NCI-H226 (cell line): ENCODE results near the gene SIN3B.

Experiments used
- DNase-seq: peaks from one replicate; pipeline ENCODE4 v3.0.0-alpha.2; 2015

SIN3B gene

DNA sequence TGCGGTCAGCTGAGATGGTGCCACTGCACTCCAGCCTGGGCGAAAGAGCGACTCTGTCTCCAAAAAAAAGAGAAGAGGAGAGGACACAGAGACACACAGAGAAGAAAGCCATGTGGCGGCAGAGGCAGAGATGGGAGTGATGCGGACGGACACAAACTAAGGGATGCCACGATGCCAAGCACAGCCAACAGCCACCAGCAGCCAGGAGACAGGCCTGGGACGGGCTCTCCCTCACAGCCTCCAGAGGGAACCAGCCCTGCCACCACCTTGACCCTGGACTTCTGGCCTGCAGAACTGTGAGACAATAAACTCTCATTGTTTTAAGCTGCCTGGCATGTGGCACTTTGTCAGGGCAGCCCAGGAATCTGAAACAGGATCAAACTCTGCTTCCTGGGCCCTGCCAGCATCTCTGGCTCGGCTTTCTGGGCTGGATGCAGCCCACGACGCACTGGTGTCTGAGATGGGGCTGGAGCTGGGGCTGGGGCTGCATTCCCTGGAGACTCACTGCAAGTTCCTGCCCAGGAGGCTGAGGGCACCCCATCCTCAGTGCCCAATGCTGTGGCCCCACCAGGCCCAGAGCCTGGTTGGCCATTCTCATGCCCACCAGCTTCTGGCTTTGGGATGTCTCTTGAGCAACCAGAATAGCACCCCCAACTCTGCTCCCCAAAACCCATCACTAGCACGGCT, 62.6 kb downstream of the SIN3B start:
- no peak for DNase-seq

DNA sequence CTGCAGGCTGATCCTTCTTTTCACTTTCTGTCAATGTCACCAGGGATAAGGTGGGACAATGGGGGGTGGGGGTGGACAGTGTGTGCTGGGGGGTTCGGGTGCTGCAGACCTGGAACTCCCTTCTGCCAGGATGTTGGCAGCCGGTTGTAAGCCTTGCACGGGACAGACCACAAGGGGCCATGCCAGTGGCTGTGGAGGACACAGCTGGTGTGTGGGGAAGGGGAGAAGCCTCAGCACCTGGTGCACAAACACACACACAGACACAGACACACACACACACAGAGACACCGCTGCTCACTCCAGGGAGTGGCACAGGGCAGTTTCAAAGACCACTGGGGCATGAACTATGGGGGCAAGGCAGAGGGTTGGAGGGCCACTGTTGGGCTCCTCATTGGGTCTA, 63.2 kb downstream of the SIN3B start:
- no peak for DNase-seq

DNA sequence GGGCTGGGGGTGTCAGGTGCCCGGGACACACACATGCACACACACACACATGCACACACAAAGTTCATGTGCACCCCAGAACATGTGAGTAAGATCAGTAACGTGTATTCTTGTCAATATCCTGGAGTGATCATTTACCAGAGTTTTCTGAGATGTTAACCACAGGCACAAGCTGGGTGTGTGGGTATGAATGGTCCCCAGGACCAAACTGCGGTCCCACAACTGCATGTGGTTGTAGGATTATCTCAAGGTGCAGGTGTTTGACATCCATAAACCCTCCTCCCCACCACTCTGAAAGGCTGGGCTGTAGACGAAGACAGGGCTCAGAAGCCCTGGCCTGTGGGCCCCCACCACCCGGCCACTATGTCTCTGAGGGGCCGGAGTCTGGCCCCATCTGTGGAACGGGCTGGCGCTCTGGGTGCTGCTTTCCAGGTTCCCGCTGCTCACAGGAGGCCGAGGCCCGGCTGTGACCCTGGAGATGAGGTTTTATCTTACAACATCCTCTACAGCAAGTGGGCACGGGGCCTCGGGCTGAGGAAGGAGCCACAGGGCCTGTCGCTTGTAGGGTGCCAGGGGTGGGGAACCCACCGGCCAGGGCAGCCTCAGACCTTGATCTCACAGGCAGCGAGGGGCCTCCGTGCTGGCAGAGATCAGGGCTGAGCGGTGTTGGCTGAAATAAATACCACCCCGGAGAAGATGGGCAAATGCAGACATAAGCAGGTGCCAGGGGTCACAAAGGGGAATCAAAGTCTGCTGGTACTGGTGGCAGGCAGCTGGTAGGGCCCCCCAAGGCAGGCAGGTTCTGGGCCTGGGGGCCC, 63.9 kb downstream of the SIN3B start:
- no peak for DNase-seq

DNA sequence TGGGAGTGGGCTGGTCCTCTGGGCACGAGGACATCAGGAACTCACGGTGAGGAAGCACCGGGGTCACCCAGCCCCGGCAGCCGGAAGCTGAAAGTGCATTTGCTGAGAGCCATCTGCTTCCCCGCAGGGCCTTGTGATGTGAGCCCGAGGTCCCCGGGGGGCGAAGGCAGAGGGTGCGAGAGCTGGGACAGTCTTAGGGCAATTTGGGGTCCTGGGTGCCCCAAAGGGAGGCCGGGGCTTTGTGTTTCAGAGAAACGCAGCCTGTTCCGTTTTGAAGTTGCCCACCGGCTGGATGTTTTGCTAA, 64.4 kb downstream of the SIN3B start:
- DNase-seq: no peak

DNA sequence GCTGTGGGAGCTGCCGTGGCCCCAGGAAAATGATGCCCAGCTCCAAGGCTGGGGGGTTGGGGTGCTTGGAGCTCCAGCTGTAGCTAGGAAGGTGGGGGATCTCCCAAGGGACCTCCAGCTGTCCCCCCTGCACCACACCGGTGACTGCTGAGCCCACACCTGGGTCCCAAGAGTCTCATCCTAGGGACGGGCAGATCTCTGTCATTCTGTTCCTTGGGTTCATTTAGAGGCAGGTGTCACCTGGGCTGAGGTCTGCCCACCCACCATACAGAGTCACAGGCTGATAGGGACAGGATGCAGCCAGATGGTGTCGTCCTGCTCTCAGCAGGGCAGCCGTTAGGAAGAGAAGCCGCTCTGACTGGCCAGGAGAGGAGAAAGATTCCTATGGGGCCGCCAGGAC, 64.9 kb downstream of the SIN3B start:
- no peak for DNase-seq

DNA sequence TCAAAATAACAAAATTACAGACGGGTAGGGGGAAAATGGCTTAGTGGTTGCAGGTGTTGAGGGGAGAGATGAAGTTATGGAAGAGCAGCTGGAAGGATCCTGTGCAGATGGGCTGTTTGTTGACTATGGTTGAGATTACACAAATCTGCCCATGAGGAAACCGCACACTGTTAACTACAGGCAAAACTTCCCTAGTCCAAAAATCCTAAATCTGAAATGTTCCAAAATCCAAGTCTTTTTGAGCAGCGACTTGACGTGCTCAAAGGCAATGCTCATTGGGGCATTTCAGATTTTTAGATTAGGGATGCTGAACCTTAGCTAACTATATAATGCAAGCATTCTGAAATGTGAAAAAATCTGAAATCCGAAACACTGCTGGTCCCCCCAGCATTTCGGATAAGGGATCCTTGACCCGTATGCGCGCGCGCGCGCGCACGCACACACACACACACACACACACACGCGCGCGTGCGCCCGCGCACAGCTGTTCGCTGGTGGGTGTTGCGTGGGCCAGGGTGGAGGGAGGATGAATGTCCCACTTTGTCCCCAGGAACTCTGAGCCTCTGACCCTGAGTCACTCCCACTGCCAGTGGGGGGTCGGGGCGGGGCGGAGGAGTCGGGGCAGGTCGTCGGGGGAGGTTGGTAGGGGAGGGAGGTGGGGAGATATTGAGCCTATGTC, 66.4 kb downstream of the SIN3B start:
- DNase-seq: no peak

DNA sequence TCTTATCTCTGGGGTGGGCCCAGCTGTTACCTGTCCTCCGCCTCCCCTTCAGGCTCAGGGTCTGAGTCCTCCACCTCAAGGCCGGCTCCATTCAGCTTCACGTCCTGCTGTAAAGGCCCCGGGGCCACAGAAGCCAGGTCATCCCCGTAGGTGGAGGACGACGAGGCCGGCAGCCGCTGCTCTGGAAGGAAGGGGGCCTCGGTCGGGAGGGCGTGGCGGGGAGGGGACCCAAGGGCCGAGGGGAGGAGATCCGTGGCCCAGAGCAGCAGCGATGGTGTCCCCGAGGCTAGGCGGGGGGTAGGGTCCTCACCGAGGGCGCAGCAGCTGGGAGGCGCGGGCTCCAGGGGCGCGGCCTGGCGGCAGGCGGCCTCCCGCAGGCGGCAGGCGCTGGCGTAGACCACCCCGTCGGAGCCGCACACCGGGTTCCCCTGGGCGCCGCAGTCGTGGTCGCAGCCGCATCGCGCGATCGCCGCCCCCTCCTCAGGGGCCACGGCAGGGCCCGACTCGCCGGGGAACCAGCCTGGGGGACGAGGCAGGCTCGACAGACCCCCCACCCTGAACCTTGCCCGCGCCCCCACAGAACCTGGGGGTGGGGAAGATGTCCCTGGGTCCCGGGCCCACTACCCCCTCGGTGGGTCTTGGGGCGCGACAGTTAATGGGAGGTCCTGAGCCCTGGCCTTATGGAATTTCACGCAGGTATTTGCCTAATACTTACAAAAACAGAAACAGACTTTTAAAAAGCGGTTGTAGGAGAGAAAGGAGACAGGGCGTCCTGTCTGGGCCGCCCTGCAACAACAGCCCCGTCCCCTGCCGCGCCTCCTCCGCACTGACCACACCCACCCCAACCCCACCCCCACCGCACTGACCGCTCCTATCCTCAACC, 67.2 kb downstream of the SIN3B start:
- DNase-seq: no peak

DNA sequence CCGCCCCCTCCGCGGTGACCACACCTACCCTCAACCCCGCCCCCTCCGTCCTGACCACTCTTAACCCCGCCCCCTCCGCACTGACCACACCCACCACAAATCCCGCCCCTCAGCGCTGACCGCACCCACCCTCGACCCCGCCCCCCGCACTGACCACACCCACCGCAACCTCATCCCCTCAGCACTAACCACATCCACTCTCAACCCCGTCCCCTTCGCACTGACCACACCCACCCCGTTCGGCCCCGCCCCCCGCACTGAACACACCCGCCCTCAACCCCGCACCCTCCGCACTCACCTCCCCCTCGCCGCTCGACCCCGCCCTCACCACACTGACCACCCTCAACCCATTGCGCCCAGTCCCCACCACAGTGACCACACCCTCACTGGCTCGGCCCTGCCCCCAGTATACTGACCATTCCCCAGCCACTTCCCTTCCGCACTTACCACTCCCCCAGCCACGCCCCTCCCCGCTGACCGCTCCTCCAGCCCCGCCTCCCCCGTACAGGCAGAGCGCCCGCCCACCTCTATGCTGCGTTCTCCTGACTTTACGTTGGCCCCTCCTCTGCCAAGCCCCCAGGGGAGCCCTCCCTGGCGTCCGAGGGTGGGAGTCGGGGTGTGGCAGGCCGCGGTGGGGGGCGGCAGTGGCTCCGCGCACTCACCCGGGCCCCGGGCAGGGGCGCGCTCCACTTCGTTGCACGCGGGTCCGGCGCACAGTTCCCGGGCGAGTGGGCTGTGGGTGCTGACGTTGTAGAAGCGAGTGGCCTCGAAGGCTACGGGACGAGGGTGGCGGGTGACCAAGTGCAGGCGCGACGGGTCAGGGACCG, 68.0 kb downstream of the SIN3B start:
- peak; percentile 85 for DNase-seq

DNA sequence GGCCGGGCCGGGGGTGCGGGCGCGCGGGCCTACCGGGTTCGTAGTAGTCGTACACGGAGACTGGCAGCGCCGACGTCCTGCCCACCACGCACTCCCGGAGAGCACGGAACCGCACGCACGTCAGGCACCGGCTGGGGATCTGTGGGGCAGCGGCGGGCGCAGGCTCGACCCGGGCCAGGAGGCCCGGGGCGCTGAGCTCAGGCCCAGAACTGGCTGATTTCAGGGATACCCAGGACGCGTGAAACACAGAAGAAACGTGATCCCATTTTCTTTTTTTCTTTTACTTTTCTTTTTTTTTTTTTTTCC, 68.6 kb downstream of the SIN3B start:
- peak; percentile 9 for DNase-seq

DNA sequence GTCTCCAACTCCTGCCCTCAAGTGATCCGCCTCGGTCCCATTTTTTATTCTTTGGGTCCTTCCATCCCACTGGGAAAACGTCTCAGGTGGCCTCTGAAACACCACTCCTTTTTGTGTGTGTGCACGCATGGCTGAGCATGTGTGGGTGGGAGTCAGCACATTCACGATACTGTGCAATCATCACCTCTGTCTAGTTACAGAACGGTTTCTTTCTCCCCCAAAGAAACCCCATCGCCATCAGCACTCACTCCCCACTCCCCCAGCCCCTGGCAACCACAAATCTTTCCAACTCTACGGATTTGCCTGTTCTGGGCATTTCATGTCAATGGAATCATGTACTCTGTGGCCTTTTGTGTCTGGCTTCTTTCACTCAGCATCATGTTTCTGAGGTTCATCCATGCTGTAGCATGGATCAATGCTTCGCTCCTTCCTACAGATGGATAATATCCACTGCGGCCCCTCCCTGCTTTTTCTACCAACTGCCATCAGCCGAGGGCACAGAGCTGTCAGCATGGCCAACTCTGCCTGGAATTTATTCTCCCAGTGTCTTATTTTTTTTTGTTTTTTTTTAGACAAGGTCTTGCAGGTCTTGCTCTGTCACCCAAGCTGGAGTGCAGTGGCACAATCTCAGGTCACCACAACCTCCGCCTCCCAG, 69.3 kb downstream of the SIN3B start:
- DNase-seq: no peak

DNA sequence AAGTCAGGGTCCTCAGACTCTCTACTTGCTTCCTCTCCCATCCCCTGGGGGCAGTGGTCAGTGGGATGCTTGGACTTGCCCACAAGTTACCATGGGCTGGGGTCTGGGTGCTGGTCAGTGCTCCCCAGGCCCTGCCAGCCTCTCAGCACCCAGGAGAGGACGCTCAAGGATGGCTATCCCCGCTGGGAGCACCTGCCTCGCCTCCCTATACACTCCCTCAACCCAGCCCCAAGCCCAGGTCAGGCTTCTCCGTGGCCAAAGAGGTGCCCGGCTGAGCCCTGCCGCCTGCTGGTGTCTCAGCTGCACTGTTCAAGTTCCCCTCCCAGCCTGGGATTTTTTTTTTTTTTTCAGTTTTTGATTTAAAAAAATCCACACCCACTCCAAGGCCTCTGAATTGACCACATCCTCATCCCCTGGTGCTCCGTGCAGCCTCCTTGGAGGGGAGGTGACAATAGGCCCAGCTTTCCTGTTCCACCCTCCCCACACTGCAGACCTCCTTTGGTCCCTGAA, 70.4 kb downstream of the SIN3B start:
- no peak for DNase-seq

DNA sequence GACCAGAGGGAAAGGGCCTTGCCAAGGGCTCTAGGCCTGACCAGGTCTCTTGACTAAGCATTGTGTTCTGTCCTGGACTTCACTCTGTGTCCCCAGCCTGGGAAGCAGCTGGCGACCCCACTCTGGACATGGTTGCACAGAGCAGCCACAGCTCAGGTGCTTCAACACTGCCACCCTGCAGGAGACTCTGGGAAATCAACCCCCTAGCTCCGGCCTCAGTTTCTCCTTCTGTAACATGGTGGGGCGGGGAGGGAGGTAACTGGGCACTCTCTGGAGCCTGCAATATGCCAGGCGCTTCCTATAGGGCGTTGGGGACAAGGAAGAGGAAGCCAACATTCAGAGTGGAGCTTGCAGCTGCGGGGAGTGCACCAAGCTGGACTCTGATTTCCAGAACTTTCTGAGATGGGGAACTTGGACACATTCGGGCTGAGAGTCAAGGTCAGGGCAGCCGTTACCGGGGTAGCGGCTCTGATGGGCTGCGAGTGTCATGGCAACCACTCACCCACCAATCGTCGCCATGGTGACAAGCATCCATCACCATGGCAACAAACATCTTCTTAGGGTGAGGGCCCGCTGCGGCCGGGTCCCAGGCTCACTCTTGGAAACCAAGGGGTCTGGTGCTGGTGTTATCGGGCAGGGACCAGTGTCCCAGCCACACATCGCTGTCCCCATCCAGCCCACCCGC, 72.4 kb downstream of the SIN3B start:
- no peak for DNase-seq

DNA sequence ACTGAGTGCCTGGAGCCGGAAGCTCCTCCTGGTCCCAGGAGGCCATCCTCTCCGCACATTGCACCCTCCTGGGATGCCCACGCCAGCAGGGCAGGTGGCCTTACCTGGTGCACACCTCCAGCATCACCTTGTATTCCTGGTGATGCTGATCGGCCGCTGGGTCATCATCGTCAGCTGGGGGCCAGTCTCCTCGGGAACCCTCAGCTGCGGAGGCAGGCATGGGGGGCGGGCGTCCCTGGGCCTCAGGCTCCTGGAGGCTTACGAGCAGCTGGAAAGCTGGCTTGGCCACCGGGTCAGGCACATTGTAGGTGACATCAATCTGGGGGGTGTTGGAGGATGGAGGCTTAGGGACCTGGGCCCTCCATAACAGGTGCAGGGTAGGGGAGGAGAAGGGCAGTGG, 73.3 kb downstream of the SIN3B start:
- no peak for DNase-seq

DNA sequence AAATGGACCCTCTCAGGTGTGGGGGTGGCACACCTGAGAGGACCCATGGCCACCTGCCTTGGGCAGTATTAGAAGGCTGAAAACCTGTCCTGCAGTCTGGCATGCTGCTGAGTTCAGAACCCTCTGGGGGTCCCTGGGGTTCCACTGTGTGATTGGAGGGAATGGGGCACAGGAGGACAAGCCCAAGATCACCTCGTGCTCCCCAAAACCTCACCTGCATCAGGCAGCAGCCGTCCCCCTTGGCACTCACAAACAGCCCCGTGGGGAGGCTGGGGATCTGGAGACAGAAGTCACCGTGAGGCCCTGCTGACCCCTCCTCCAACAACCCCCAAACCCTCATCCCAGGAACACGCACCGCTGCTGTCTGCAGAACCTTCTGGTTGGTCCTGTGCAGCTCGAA, 74.1 kb downstream of the SIN3B start:
- no peak for DNase-seq

DNA sequence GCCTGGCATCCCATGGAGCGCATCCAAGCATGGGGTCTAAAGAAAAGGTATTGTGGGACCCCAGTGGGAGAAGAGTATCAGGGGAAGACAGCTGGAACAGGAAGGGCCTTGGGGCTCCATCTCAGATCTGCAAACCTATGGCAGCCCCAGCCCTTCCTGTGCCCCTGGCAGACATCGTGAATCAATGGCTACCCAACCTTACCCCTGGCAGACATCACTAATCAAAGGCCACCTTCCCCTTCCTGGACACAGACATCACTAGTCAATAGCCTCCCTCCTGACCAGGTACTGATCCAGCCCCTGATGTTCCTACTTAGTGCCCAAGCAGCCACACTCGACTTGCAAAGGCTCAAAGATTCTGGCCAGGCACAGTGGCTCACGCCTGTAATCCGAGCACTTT, 75.4 kb downstream of the SIN3B start:
- no peak for DNase-seq

DNA sequence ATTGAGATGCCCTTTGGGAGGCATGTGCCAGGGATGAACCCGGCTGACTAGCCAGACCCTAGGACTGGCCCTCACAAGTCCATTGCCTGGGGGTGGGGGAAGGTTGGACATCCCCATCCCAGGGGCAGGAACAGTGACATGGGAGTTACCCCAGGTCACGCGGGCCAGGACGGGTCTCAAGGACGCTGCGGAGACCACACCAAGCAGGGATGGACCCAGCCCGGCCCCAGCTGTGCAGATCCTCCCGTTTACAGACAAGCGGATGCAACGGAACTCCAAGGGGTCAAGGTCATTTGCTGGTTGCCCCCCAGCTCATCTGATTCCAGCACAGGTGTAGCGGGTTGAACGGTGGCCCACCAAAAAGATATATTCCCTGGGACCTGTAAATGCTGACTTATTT, 79.6 kb downstream of the SIN3B start:
- no peak for DNase-seq

DNA sequence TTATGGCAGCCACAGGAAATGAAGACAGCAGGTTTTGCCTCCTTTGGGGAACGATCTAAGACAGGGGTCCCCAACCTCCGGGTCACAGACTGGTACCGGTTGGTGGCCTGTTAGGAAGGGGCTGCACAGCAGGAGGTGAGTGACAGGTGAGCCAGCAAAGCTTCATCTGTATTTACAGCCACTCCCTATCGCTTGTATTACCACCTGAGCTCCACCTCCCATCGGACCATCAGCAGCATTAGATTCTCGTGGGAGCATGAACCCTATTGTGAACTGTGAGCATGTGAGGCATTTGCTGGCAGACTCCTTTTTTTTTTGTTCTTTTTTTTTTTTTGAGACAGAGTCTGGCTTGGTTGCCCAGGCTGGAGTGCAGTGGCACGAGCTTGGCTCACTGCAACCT, 81.8 kb downstream of the SIN3B start:
- no peak for DNase-seq

DNA sequence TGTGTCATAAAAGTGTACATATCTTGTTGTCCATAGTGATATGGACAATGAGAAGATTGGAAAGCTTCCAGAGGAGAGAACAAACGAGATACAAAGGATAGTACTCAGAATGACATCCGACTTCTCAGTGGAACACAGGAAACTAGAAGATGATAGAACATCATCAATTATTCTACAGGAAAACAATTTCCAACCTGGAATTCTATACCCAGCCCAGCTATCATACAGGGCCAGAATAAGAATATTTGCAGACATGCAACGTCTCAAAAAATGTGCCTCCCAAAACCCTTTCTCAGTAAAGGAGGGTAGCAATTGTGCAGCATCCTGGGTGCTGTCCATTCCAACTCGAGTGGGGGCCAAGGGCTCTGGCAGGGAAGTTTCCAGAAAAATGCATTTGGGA, 83.6 kb downstream of the SIN3B start:
- no peak for DNase-seq

DNA sequence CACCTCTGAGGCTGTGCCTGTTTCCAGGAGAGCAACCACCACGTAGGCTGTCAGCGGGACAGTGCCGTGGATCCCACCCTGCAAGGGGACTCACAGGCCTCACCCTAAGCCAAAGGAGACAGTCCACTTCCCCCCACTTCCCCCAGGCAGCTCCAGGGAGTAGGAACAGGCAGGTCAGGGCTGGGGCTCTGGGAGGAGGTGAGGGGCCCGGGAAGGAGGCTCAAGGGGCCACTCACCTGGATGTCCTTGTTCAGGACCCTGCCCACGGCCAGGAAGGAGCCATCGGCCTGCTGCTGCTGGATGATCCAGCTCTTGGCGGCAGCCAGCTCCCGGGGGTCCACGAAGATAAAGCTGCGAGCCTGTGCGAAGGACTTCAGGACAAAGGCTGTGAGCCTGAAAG, 85.2 kb downstream of the SIN3B start:
- no peak for DNase-seq

DNA sequence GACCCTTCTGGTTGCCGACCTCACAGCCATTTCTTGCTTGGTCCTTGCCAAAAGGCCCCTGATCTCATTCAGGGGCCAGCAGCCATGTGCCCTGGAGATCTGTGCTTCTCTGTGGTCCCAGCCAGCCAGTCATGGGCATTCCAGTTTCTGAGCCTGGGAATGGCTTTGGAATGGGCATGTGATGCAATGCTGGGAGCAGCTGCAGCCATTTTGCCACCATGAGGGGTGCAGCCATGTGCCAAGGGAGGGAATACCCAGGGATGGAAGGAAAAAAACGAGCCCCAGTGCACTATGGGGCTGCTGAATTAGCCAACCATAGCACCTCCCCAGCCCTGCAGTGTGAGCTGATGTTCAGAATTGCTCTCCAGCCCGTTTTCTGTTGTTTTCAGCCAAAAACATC, 85.9 kb downstream of the SIN3B start:
- no peak for DNase-seq

DNA sequence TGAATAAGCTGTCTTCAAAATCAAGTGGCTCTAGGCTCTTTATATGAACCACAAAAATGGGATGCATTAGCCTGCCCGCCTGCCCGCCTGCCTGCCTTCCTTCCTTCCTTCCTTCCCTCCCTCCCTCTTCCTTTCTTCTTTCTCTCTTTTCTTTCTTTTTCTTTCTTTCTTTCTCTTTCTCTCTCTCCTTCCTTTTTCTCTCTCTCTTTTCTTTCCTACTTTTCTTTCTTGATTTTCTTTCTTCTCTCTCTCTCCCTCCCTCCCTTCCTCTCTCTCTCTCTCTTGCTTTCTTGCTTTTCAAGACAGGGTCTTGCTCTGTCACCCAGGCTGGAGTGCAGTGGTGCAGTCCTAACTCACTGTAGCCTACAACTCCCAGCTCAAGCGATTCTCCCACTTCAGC, 86.5 kb downstream of the SIN3B start:
- no peak for DNase-seq
